Endothelial cell of umbilical vein (primary cell): ENCODE results near the gene MDGA2. TPM values are rescaled to one million over a fixed set of nuclear protein-coding genes. Genes with fewer than 3 reads are reported as not detected.

Source experiments
- BruUV-seq: library from RNA; stranded (reverse); fragments of 400-500 nt; replicated peaks from 2 replicates; lab custom pipeline; 2021; lab: Mats Ljungman, UMichigan
- CTCF ChIA-PET: fragments of 300-600, 350-600 bp; sonication (Branson Sonifier 250); formaldehyde crosslinking; loops from one replicate; lab custom pipeline; 2021; ENCODE audit warnings: antibody characterized with exemption, inconsistent platforms; lab: Charles Lee
- POLR2A ChIA-PET: fragments of 300-600, 350-600 bp; sonication (Branson Sonifier 250); formaldehyde crosslinking; loops from one replicate; lab custom pipeline; 2021; ENCODE audit warnings: antibody characterized with exemption, inconsistent platforms; lab: Charles Lee
- DNase-seq: peaks from one replicate; pipeline ENCODE4 v3.0.0-alpha.2; 2011; ENCODE audit warnings: low read depth, low spot score
- FAIRE-seq: peaks from 2 replicates; lab custom pipeline; 2011; peaks lifted over from hg19 to GRCh38; lab: Jason Lieb, UNC
- H2AFZ ChIP-seq: 2 replicates; pipeline ENCODE4 v1.6.0; 2012; ENCODE audit warnings: low read depth, low read length, control low read depth, inconsistent platforms
- H3K27ac ChIP-seq: 2 replicates; pipeline ENCODE4 v1.5.1; 2011; ENCODE audit warnings: low read depth, mild to moderate bottlenecking, control low read depth, low read length, moderate library complexity; ENCODE audit not compliant: insufficient read depth
- H3K27me3 ChIP-seq, 2 experiments: 2 replicates each; pipeline versions ENCODE4 v1.6.0 to v1.6.1; 2011; ENCODE audit warnings: low read length in 2 of 2, mixed read lengths in 1 of 2; ENCODE audit not compliant: control insufficient read depth in 2 of 2, insufficient read depth in 2 of 2
- H3K36me3 ChIP-seq, 2 experiments: 2 replicates in 1 of 2; 3 replicates in 1 of 2; pipeline ENCODE4 v1.5.1; 2011; ENCODE audit warnings: low read length in 2 of 2, mild to moderate bottlenecking in 1 of 2, moderate library complexity in 1 of 2; ENCODE audit not compliant: control insufficient read depth in 2 of 2, insufficient read depth in 2 of 2; ENCODE audit errors: extremely low read depth in 1 of 2
- H3K4me1 ChIP-seq: 3 replicates; pipeline ENCODE4 v1.5.1; 2011; ENCODE audit warnings: mild to moderate bottlenecking, low read length; ENCODE audit not compliant: control insufficient read depth, insufficient read depth; ENCODE audit errors: extremely low read depth
- H3K4me2 ChIP-seq: 2 replicates; pipeline ENCODE4 v1.6.1; 2011; ENCODE audit warnings: low read length, control low read depth, mixed read lengths; ENCODE audit not compliant: insufficient read depth
- H3K4me3 ChIP-seq, 3 experiments: fragments of 200-600 bp in 1 of 3; sonication (generic), shearing (Covaris generic) in 1 of 3; replicated peaks in 1 of 3; 2 replicates each; pipeline ENCODE4 v1.5.1; 2011 to 2016; ENCODE audit warnings: control low read depth in 3 of 3, low read length in 3 of 3, mild to moderate bottlenecking in 2 of 3, inconsistent platforms in 1 of 3, low read depth in 1 of 3, moderate library complexity in 1 of 3; ENCODE audit not compliant: insufficient read depth in 1 of 3
- H3K79me2 ChIP-seq: 2 replicates; pipeline ENCODE4 v1.6.0; 2012; ENCODE audit warnings: low read length, inconsistent platforms; ENCODE audit not compliant: control insufficient read depth, insufficient read depth
- H3K9ac ChIP-seq: replicated peaks from 2 replicates; pipeline ENCODE3; 2011; ENCODE audit warnings: low read length, control low read depth; ENCODE audit not compliant: insufficient read depth; ENCODE audit errors: extremely low read depth
- H3K9me1 ChIP-seq: replicated peaks from 3 replicates; pipeline ENCODE4 v1.6.0; 2011; ENCODE audit warnings: mild to moderate bottlenecking, low read length; ENCODE audit not compliant: control insufficient read depth, insufficient read depth; ENCODE audit errors: extremely low read depth
- H3K9me3 ChIP-seq: replicated peaks from 2 replicates; pipeline ENCODE4 v1.5.1; 2012; ENCODE audit warnings: low read length, inconsistent platforms; ENCODE audit not compliant: control insufficient read depth, insufficient read depth
- H4K20me1 ChIP-seq: replicated peaks from 2 replicates; pipeline ENCODE3; 2011; ENCODE audit warnings: mild to moderate bottlenecking, low read length; ENCODE audit not compliant: control insufficient read depth, insufficient read depth; ENCODE audit errors: extremely low read depth
- EZH2 ChIP-seq: IDR thresholded peaks from 2 replicates; pipeline ENCODE4 v1.6.1; 2012; ENCODE audit warnings: borderline replicate concordance, low read depth, mild to moderate bottlenecking, moderate library complexity, low read length, inconsistent platforms; ENCODE audit not compliant: severe bottlenecking
- FOS ChIP-seq: IDR thresholded peaks from 2 replicates; pipeline ENCODE4 v1.6.1; 2011; ENCODE audit warnings: mild to moderate bottlenecking, low read length, moderate library complexity, borderline replicate concordance; ENCODE audit not compliant: insufficient read depth
- GATA2 ChIP-seq: IDR thresholded peaks from 2 replicates; pipeline ENCODE4 v1.7.0; 2011; ENCODE audit warnings: low read depth, mild to moderate bottlenecking, moderate library complexity, mixed read lengths, low read length; ENCODE audit not compliant: insufficient read length, insufficient read depth
- JUN ChIP-seq: IDR thresholded peaks from 2 replicates; pipeline ENCODE4 v1.6.1; 2011; ENCODE audit warnings: borderline replicate concordance, low read depth; ENCODE audit not compliant: insufficient read length, insufficient read depth
- MYC ChIP-seq: IDR thresholded peaks from one replicate; pipeline ENCODE4 v1.6.1; 2011; ENCODE audit warnings: mild to moderate bottlenecking, low read depth, low read length
- POLR2A ChIP-seq: IDR thresholded peaks from 2 replicates; pipeline ENCODE4 v1.6.1; 2012; ENCODE audit warnings: low read depth, mild to moderate bottlenecking, control low read depth, low read length
- POLR2AphosphoS5 ChIP-seq: IDR thresholded peaks from 2 replicates; pipeline ENCODE4 v1.6.1; 2012; ENCODE audit warnings: low read depth, mild to moderate bottlenecking, control low read depth, low read length, moderate library complexity; ENCODE audit not compliant: insufficient read depth
- dilution Hi-C: fragments of 300-500 bp; cut with MboI; formaldehyde crosslinking; loops from one replicate; pipeline ENCODE4 v1.15.0; 2019; ENCODE audit warnings: low sequenced_read_pairs; ENCODE audit not compliant: extremely low pct_ligation_motif_present
- intact Hi-C: fragments of 100-400 bp; cut with micrococcal nuclease; formaldehyde crosslinking; loops from one replicate; pipeline ENCODE4 v1.10.0; 2022
- polyA plus RNA-seq, 4 experiments: library from polyadenylated mRNA; depleted of rRNA in 3 of 4; stranded (reverse) in 3 of 4; unstranded in 1 of 4; fragments of >200 nt; gene quantifications; 2 replicates each; pipeline versions ENCODE4 v1.2.1 to v1.2.3, GENCODE V29; 2011 to 2012; ENCODE audit warnings: missing spikeins in 1 of 4
- total RNA-seq: library from RNA; stranded (reverse); gene quantifications from 2 replicates; pipeline ENCODE4 v1.2.3, GENCODE V29; 2021
- TF ChIP-seq, protein P1 (sequence below), 2 donors: IDR thresholded peaks; 1 replicate in 1 of 2; 2 replicates in 1 of 2; pipeline ENCODE4 v1.5.1; 2011; ENCODE audit warnings: low read length in 2 of 2, mild to moderate bottlenecking in 2 of 2, moderate library complexity in 2 of 2, control low read depth in 1 of 2, inconsistent platforms in 1 of 2, low read depth in 1 of 2; ENCODE audit not compliant: insufficient read depth in 1 of 2; ENCODE audit errors: extremely low read depth in 1 of 2
- TF ChIP-seq, protein P2 (sequence below): IDR thresholded peaks from 2 replicates; pipeline ENCODE4 v1.6.1; 2011; ENCODE audit not compliant: insufficient read depth, insufficient read length

The MDGA2 gene
- total and polyA plus RNA-seq, 2 donors (not counting 3 experiments of a cell fraction or from before 2014, with no cell fraction given), result not detected

DNA sequence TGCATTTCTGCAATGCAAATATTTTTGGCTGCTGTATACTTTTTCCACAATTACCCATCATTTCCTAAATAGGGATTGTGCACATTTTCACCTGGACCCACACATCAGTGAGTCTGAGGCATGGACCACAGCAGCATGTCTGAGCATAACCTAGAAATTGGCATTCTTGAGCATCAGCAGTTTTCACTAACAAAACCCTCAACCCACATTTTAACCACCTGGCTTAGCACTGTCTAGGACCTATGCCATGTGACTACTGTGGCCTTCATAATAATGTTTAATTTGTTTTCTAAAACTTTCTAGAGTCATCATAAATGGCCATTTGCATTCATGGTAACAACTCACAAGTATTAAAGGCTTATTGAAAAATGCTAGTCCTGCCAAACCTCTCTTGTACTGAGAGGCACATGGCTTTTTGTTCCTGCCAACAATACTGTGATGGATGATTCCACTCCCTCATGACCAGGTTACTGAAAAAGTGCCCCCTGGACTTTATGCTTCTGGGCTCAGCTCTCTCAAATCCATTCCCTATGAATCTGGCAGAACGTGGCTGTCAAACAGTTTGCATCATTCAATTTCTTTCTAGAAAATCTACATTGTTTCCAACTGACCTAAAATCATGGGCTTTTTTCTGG is 240.0 kb downstream of the MDGA2 start:
- intact Hi-C loops, result no loop called here
- no peaks in the 10 kb centered on the region for H3K27me3 ChIP-seq
- H3K9me1 ChIP-seq, result no peaks in the 10 kb centered on the region
- H2AFZ ChIP-seq, result no peak overlapping the region
- dilution Hi-C loops, result no loop called here
- H3K36me3 ChIP-seq, result no peaks in the 10 kb centered on the region
- no peak overlapping the region for H3K4me2 ChIP-seq
- CTCF ChIA-PET, result no interaction called here
- H3K4me3 ChIP-seq, result no peak overlapping the region
- no peaks in the 10 kb centered on the region for H4K20me1 ChIP-seq
- POLR2A ChIA-PET, result no interaction called here
- BruUV-seq, result no TSS peak
- no peaks in the 10 kb centered on the region for H3K9me3 ChIP-seq
- DNase-seq, result no peak
- H3K79me2 ChIP-seq, result no peaks in the 10 kb centered on the region
- no peaks in the 10 kb centered on the region for H3K4me1 ChIP-seq
- FAIRE-seq, result no peak
- no peak overlapping the region for H3K27ac ChIP-seq
- no peak overlapping the region for H3K9ac ChIP-seq
- TF ChIP-seq JUN (no peak), MYC (no peak), GATA2 (no peak), FOS (no peak), POLR2AphosphoS5 (no peak), EZH2 (no peak), POLR2A (no peak)
- TF ChIP-seq, protein P1, sequence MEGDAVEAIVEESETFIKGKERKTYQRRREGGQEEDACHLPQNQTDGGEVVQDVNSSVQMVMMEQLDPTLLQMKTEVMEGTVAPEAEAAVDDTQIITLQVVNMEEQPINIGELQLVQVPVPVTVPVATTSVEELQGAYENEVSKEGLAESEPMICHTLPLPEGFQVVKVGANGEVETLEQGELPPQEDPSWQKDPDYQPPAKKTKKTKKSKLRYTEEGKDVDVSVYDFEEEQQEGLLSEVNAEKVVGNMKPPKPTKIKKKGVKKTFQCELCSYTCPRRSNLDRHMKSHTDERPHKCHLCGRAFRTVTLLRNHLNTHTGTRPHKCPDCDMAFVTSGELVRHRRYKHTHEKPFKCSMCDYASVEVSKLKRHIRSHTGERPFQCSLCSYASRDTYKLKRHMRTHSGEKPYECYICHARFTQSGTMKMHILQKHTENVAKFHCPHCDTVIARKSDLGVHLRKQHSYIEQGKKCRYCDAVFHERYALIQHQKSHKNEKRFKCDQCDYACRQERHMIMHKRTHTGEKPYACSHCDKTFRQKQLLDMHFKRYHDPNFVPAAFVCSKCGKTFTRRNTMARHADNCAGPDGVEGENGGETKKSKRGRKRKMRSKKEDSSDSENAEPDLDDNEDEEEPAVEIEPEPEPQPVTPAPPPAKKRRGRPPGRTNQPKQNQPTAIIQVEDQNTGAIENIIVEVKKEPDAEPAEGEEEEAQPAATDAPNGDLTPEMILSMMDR (IDR thresholded peaks at IDR 0.05; ENCODE audit: extremely low read depth in 1 of 2, insufficient read depth in 1 of 2, low read depth in 1 of 2, low read length in 2 of 2), result no peak
- TF ChIP-seq, protein P2, sequence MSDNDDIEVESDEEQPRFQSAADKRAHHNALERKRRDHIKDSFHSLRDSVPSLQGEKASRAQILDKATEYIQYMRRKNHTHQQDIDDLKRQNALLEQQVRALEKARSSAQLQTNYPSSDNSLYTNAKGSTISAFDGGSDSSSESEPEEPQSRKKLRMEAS, result no peak
